Karpas-422 (cell line): ENCODE data around the gene GSTCD. TPM values are rescaled to one million over a fixed set of nuclear protein-coding genes. Genes with fewer than 3 reads are reported as not detected.
"Not testable (repeated sequence)": the region's sequence is repeated elsewhere in the genome, so short reads cannot be mapped to it uniquely, and the experiment has no call there.

Experiments
- DNase-seq: peaks from one replicate; pipeline ENCODE4 v3.0.0-alpha.2; 2015
- H2AFZ ChIP-seq: fragments of 200-600 bp; sonication (generic); 2 replicates; pipeline ENCODE4 v1.6.1; 2014; ENCODE audit warnings: antibody characterized with exemption, low read length, mixed read lengths
- H3K27ac ChIP-seq: fragments of 200-600 bp; sonication (generic); 2 replicates; pipeline ENCODE4 v1.5.1; 2014; ENCODE audit warnings: mild to moderate bottlenecking, low read length, moderate library complexity
- H3K27me3 ChIP-seq: fragments of 200-600 bp; sonication (generic); 2 replicates; pipeline ENCODE4 v1.6.1; 2014; ENCODE audit warnings: low read length, mixed read lengths
- H3K36me3 ChIP-seq: fragments of 200-600 bp; sonication (generic); 2 replicates; pipeline ENCODE4 v1.6.1; 2014; ENCODE audit warnings: low read length, mixed read lengths; ENCODE audit not compliant: insufficient read depth
- H3K4me1 ChIP-seq: fragments of 200-600 bp; sonication (generic); 2 replicates; pipeline ENCODE4 v1.6.1; 2014; ENCODE audit warnings: mild to moderate bottlenecking, low read length, mixed read lengths
- H3K4me2 ChIP-seq: fragments of 200-600 bp; sonication (generic); 2 replicates; pipeline ENCODE4 v1.6.1; 2014; ENCODE audit warnings: low read length, low read depth, mild to moderate bottlenecking; ENCODE audit not compliant: poor library complexity, severe bottlenecking
- H3K4me3 ChIP-seq: fragments of 200-600 bp; sonication (generic); 2 replicates; pipeline ENCODE4 v1.5.1; 2014; ENCODE audit warnings: mild to moderate bottlenecking, antibody characterized with exemption, low read length, mixed read lengths
- H3K79me2 ChIP-seq: fragments of 200-600 bp; sonication (generic); 2 replicates; pipeline ENCODE4 v1.6.1; 2014; ENCODE audit warnings: mild to moderate bottlenecking, low read length, mixed read lengths
- H3K9ac ChIP-seq: fragments of 200-600 bp; sonication (generic); 2 replicates; pipeline ENCODE4 v1.6.0; 2014; ENCODE audit warnings: low read length
- H3K9me2 ChIP-seq: fragments of 200-600 bp; sonication (generic), shearing (Covaris generic); replicated peaks from 2 replicates; pipeline ENCODE4 v1.6.0; 2014; ENCODE audit warnings: mild to moderate bottlenecking, low read length, moderate library complexity; ENCODE audit not compliant: insufficient read depth
- H3K9me3 ChIP-seq: fragments of 300-700, 200-600 bp; sonication (generic); 2 replicates; pipeline ENCODE4 v1.6.1; 2014; ENCODE audit warnings: low read length, mixed read lengths
- H4K20me1 ChIP-seq: fragments of 200-600 bp; sonication (generic); 2 replicates; pipeline ENCODE4 v1.6.1; 2014; ENCODE audit warnings: mild to moderate bottlenecking, antibody characterized with exemption, low read length, low read depth; ENCODE audit not compliant: insufficient read depth
- total RNA-seq: library from RNA; depleted of rRNA; stranded (reverse); fragments of >200 nt; shearing (Covaris generic); gene quantifications from 2 replicates; pipeline ENCODE4 v1.2.3, GENCODE V29; 2014; ENCODE audit warnings: low replicate concordance

GSTCD gene
- total RNA-seq, 1 experiment from 2014 or later = 23.9 TPM

- H3K4me2 ChIP-seq = no peak overlapping the region
- H2AFZ ChIP-seq = no peak overlapping the region
- DNase-seq = no peak
- H3K4me3 ChIP-seq = no peak overlapping the region
- H3K4me1 ChIP-seq = no peaks in the 10 kb centered on the region
- H3K27ac ChIP-seq = no peak overlapping the region
- H3K9me2 ChIP-seq = no peaks in the 10 kb centered on the region
- H3K9me3 ChIP-seq = no peaks in the 10 kb centered on the region
- H3K79me2 ChIP-seq = no peaks in the 10 kb centered on the region
- H4K20me1 ChIP-seq = no peaks in the 10 kb centered on the region
- H3K27me3 ChIP-seq = no peaks in the 10 kb centered on the region
- H3K9ac ChIP-seq = no peak overlapping the region
- H3K36me3 ChIP-seq = peaks cover 8% of the 10 kb centered on the region
Measured at GRCh38 chr4:105677709-105678108, 30.9 kb upstream of the GSTCD start.

- no peak overlapping the region for H3K4me2 ChIP-seq
- peaks cover 19% of the 10 kb centered on the region for H3K36me3 ChIP-seq
- no peaks in the 10 kb centered on the region for H4K20me1 ChIP-seq
- H3K27ac ChIP-seq = no peak overlapping the region
- no peak overlapping the region for H3K9ac ChIP-seq
- H3K4me1 ChIP-seq = no peaks in the 10 kb centered on the region
- H3K9me2 ChIP-seq = no peaks in the 10 kb centered on the region
- no peaks in the 10 kb centered on the region for H3K79me2 ChIP-seq
- H3K4me3 ChIP-seq = no peak overlapping the region
- H3K9me3 ChIP-seq = no peaks in the 10 kb centered on the region
- no peaks in the 10 kb centered on the region for H3K27me3 ChIP-seq
- DNase-seq = no peak
- H2AFZ ChIP-seq = no peak overlapping the region
Measured at GRCh38 chr4:105679186-105679585, 29.4 kb upstream of the GSTCD start.

DNA sequence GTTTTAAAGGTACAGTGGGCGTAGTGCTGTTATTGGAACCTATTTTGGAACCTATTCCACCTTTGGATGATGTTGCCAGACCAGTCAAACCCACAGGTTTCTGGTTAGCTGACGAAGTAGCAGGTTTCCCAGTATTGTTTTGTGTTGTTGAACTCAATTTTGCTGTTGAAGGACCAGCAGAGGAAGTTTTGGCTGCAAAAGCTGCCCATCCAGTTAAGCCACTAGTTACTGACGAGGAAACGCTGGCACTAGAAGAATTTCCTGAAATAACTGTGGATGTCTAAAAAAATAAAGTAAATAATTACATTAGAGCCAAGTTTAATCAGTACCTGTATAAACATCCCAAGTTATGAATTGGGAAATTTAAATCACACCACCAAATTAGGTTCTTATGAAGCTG lies 25.5 kb upstream of the GSTCD start:
- H3K79me2 ChIP-seq = no peaks in the 10 kb centered on the region
- DNase-seq = no peak
- no peak overlapping the region for H3K9ac ChIP-seq
- no peaks in the 10 kb centered on the region for H3K27me3 ChIP-seq
- H2AFZ ChIP-seq = no peak overlapping the region
- H3K36me3 ChIP-seq = peaks cover 26% of the 10 kb centered on the region
- H3K4me3 ChIP-seq = no peak overlapping the region
- H3K27ac ChIP-seq = no peak overlapping the region
- H3K4me1 ChIP-seq = no peaks in the 10 kb centered on the region
- H3K4me2 ChIP-seq = no peak overlapping the region
- H3K9me3 ChIP-seq = no peaks in the 10 kb centered on the region
- no peaks in the 10 kb centered on the region for H3K9me2 ChIP-seq
- no peaks in the 10 kb centered on the region for H4K20me1 ChIP-seq

- Histone ChIP-seq H3K4me2 (no peak overlapping the region), H2AFZ (no peak overlapping the region), H3K9ac (no peak overlapping the region), H3K36me3 (peaks cover 47% of the 10 kb centered on the region), H3K27me3 (no peaks in the 10 kb centered on the region), H3K79me2 (no peaks in the 10 kb centered on the region), H3K4me1 (no peaks in the 10 kb centered on the region), H4K20me1 (no peaks in the 10 kb centered on the region), H3K9me2 (no peaks in the 10 kb centered on the region), H3K27ac (no peak overlapping the region), H3K9me3 (no peaks in the 10 kb centered on the region), H3K4me3 (no peak overlapping the region)
- DNase-seq = no peak
Measured at GRCh38 chr4:105686571-105686970, 22.0 kb upstream of the GSTCD start.

GRCh38 chr4:105694812-105695211 lies 13.8 kb upstream of the GSTCD start:
- DNase-seq, H3K27ac ChIP-seq: not testable (repeated sequence)
- peaks cover 54% of the 10 kb centered on the region; the same call in 1 of the 2 replicates for H3K36me3 ChIP-seq

GRCh38 chr4:105695832-105696231 lies 12.8 kb upstream of the GSTCD start:
- not testable (repeated sequence) for H3K9me3 ChIP-seq, H3K9ac ChIP-seq
- H3K36me3 ChIP-seq = peaks cover 44% of the 10 kb centered on the region; the same call in 1 of the 2 replicates

More at GRCh38 chr4:105694812-105695211, 13.8 kb upstream of the GSTCD start:
- peaks cover 38% of the 10 kb centered on the region for H3K79me2 ChIP-seq
- not testable (repeated sequence) for H3K4me2 ChIP-seq, H4K20me1 ChIP-seq, H3K9me3 ChIP-seq, H3K27me3 ChIP-seq, H3K9me2 ChIP-seq, H3K9ac ChIP-seq, H3K4me1 ChIP-seq, H3K4me3 ChIP-seq, H2AFZ ChIP-seq

GRCh38 chr4:105698607-105699006 lies 10.0 kb upstream of the GSTCD start:
- Histone ChIP-seq H3K36me3 (peaks cover 40% of the 10 kb centered on the region; the same call in 1 of the 2 replicates), H3K9ac (no peak overlapping the region), H3K9me3 (no peaks in the 10 kb centered on the region), H4K20me1 (no peaks in the 10 kb centered on the region), H3K4me2 (no peak overlapping the region), H3K4me3 (no peak overlapping the region), H3K27ac (no peak overlapping the region), H3K4me1 (no peaks in the 10 kb centered on the region), H3K79me2 (peaks cover 69% of the 10 kb centered on the region), H2AFZ (no peak overlapping the region), H3K9me2 (no peaks in the 10 kb centered on the region), H3K27me3 (no peaks in the 10 kb centered on the region)
- DNase-seq = no peak

More at GRCh38 chr4:105695832-105696231, 12.8 kb upstream of the GSTCD start:
- peaks cover 47% of the 10 kb centered on the region for H3K79me2 ChIP-seq
- H3K4me3 ChIP-seq, H3K4me1 ChIP-seq, H2AFZ ChIP-seq, H3K9me2 ChIP-seq, DNase-seq, H3K27ac ChIP-seq, H3K27me3 ChIP-seq, H4K20me1 ChIP-seq, H3K4me2 ChIP-seq: not testable (repeated sequence)

DNA sequence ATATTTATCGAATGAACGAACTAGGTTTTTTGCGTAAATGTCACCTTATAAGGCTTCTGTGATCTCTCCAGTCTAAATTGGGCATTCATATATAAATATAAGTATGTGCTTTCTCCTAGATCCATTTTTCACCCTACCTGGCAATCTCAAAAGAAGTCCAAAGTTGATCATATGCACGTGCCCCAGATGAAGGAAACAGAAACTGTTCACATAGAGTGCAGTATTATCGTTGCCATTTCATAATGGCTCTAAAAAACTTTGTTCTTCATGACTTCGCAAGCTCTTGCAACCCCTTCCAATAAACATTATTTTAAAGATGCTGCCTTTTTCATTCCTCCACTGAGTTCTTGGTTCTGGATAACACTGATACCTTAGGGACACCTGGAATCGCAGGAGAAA lies 803 bp upstream of the GSTCD start:
- peak overlapping the region; percentile 26; the same call in 1 of the 2 replicates for H3K27ac ChIP-seq
- peak overlapping the region; percentile 77 for H3K9ac ChIP-seq
- no peak for DNase-seq
- peaks cover 19% of the 10 kb centered on the region; the same call in 1 of the 2 replicates for H3K36me3 ChIP-seq
- H3K4me2 ChIP-seq = peak overlapping the region; percentile 95
- no peaks in the 10 kb centered on the region for H3K27me3 ChIP-seq
- H3K4me1 ChIP-seq = peaks cover 44% of the 10 kb centered on the region
- peak overlapping the region; percentile 76; the same call in 1 of the 2 replicates for H2AFZ ChIP-seq
- H3K9me2 ChIP-seq = no peaks in the 10 kb centered on the region; the same call in 1 of the 2 replicates
- H3K9me3 ChIP-seq = no peaks in the 10 kb centered on the region
- H3K79me2 ChIP-seq = peaks cover 98% of the 10 kb centered on the region
- H4K20me1 ChIP-seq = no peaks in the 10 kb centered on the region; the same call in 1 of the 2 replicates
- H3K4me3 ChIP-seq = peak overlapping the region; percentile 93
